Fibroblast of lung (primary cell): Measurements from ENCODE around the gene DRICH1. TPM values are rescaled to one million over a fixed set of nuclear protein-coding genes. Genes with fewer than 3 reads are reported as not detected.

Experiments
- DNase-seq, 2 donors: peaks; one replicate each; pipeline versions ENCODE4 v3.0.0 to v3.0.0-alpha.2; 2010; ENCODE audit warnings: low read depth in 2 of 2
- H2AFZ ChIP-seq: 2 replicates; pipeline ENCODE4 v1.5.1; 2012; ENCODE audit warnings: low read length, control low read depth, inconsistent platforms
- H3K27ac ChIP-seq: 2 replicates; pipeline ENCODE4 v1.5.1; 2011; ENCODE audit warnings: low read length, control low read depth; ENCODE audit not compliant: insufficient read depth
- H3K27me3 ChIP-seq: 2 replicates; pipeline ENCODE4 v1.5.1; 2011; ENCODE audit warnings: mild to moderate bottlenecking, low read length; ENCODE audit not compliant: control insufficient read depth, insufficient read depth
- H3K36me3 ChIP-seq: 2 replicates; pipeline ENCODE4 v1.5.1; 2011; ENCODE audit warnings: low read length; ENCODE audit not compliant: control insufficient read depth, insufficient read depth
- H3K4me1 ChIP-seq: 2 replicates; pipeline ENCODE4 v1.5.1; 2011; ENCODE audit warnings: low read length; ENCODE audit not compliant: control insufficient read depth, insufficient read depth; ENCODE audit errors: extremely low read depth
- H3K4me2 ChIP-seq: 2 replicates; pipeline ENCODE4 v1.5.1; 2011; ENCODE audit warnings: low read length, control low read depth; ENCODE audit not compliant: insufficient read depth; ENCODE audit errors: extremely low read depth
- H3K4me3 ChIP-seq, 4 experiments: fragments of 200-600 bp in 1 of 4; sonication (generic) in 1 of 4; replicated peaks in 1 of 4; 2 replicates each; pipeline ENCODE4 v1.5.1; 2011 to 2016; ENCODE audit warnings: low read length in 4 of 4, low read depth in 3 of 4, mild to moderate bottlenecking in 3 of 4, control low read depth in 2 of 4, inconsistent platforms in 1 of 4, mixed read lengths in 1 of 4; ENCODE audit not compliant: insufficient read depth in 1 of 4; ENCODE audit errors: control extremely low read depth in 1 of 4
- H3K79me2 ChIP-seq: 2 replicates; pipeline ENCODE4 v1.5.1; 2012; ENCODE audit warnings: mild to moderate bottlenecking, low read length, inconsistent platforms; ENCODE audit not compliant: control insufficient read depth, insufficient read depth
- H3K9ac ChIP-seq: 2 replicates; pipeline ENCODE4 v1.5.1; 2011; ENCODE audit warnings: mild to moderate bottlenecking, low read length, control low read depth; ENCODE audit not compliant: insufficient read depth
- H3K9me3 ChIP-seq: 2 replicates; pipeline ENCODE4 v1.5.1; 2012; ENCODE audit warnings: low read depth, low read length; ENCODE audit not compliant: control insufficient read depth, insufficient read depth
- H4K20me1 ChIP-seq: 2 replicates; pipeline ENCODE4 v1.5.1; 2011; ENCODE audit warnings: low read length; ENCODE audit not compliant: control insufficient read depth, insufficient read depth; ENCODE audit errors: extremely low read depth
- EZH2 ChIP-seq: IDR thresholded peaks from 2 replicates; pipeline ENCODE4 v1.5.1; 2012; ENCODE audit warnings: low read length, control low read depth, mild to moderate bottlenecking; ENCODE audit errors: missing control alignments
- polyA plus RNA-seq, 2 donors: library from polyadenylated mRNA; depleted of rRNA in 1 of 2; stranded (reverse) in 1 of 2; unstranded in 1 of 2; fragments of >200 nt; gene quantifications; 2 replicates each; pipeline ENCODE4 v1.2.1, GENCODE V29; 2011 to 2012; ENCODE audit warnings: missing spikeins in 1 of 2
- total RNA-seq: library from RNA; depleted of rRNA; stranded (reverse); fragments of >200 nt; gene quantifications from 2 replicates; pipeline ENCODE4 v1.2.1, GENCODE V29; 2014
- TF ChIP-seq, protein P1 (sequence below), 2 donors: IDR thresholded peaks in 1 of 2; conservative IDR thresholded peaks in 1 of 2; 1 replicate in 1 of 2; 2 replicates in 1 of 2; pipeline ENCODE4 v1.5.1; 2011 to 2012; ENCODE audit warnings: low read length in 2 of 2, control low read depth in 1 of 2, inconsistent platforms in 1 of 2, low read depth in 1 of 2, mild to moderate bottlenecking in 1 of 2

Gene DRICH1
- total and polyA plus RNA-seq, 2 donors (not counting 1 experiment from before 2014, with no cell fraction given), result not detected

DNA sequence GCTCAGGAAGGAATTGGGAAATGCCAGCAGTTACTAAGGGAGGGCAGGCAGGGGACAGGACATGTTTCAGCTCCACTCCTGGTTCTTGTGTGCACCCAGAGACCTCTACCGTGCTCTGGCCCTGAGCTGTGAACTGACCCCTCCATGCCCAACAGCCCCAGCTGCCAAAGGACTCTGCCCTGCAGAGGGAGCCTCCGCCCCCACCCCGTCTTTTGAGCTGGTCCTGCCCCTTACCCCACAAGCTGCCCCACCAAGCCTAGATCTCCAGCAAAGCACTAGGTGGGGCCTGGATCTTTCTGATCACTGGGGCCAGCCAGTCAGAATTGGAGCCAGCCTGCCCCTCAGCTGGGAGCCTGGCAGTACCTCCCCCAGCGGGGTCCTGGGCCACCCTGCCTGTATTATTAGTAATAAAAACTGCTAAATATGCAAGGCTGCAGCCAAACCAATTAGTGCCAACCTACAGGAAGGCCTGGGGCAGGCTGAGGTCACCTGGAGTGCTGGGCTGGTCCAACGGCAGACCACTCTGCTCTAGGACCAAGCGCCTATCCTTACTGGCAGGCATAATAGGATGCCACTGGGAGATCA lies 23.9 kb upstream of the DRICH1 start:
- H2AFZ ChIP-seq, result no peak overlapping the region
- H3K9me3 ChIP-seq, result no peaks in the 10 kb centered on the region
- H3K27ac ChIP-seq, result no peak overlapping the region
- no peak for TF ChIP-seq EZH2
- TF ChIP-seq, protein P1, sequence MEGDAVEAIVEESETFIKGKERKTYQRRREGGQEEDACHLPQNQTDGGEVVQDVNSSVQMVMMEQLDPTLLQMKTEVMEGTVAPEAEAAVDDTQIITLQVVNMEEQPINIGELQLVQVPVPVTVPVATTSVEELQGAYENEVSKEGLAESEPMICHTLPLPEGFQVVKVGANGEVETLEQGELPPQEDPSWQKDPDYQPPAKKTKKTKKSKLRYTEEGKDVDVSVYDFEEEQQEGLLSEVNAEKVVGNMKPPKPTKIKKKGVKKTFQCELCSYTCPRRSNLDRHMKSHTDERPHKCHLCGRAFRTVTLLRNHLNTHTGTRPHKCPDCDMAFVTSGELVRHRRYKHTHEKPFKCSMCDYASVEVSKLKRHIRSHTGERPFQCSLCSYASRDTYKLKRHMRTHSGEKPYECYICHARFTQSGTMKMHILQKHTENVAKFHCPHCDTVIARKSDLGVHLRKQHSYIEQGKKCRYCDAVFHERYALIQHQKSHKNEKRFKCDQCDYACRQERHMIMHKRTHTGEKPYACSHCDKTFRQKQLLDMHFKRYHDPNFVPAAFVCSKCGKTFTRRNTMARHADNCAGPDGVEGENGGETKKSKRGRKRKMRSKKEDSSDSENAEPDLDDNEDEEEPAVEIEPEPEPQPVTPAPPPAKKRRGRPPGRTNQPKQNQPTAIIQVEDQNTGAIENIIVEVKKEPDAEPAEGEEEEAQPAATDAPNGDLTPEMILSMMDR (conservative IDR thresholded peaks at IDR 0.05 in 1 of 2, IDR thresholded peaks at IDR 0.05 in 1 of 2; ENCODE audit: low read depth in 1 of 2, low read length in 2 of 2), result no peak
- DNase-seq, result no peak
- H3K4me3 ChIP-seq, result no peak overlapping the region
- no peak overlapping the region for H3K9ac ChIP-seq
- no peaks in the 10 kb centered on the region for H3K4me1 ChIP-seq
- H3K27me3 ChIP-seq, result no peaks in the 10 kb centered on the region
- H3K36me3 ChIP-seq, result no peaks in the 10 kb centered on the region
- H3K79me2 ChIP-seq, result no peaks in the 10 kb centered on the region
- H3K4me2 ChIP-seq, result no peak overlapping the region
- no peaks in the 10 kb centered on the region for H4K20me1 ChIP-seq

DNA sequence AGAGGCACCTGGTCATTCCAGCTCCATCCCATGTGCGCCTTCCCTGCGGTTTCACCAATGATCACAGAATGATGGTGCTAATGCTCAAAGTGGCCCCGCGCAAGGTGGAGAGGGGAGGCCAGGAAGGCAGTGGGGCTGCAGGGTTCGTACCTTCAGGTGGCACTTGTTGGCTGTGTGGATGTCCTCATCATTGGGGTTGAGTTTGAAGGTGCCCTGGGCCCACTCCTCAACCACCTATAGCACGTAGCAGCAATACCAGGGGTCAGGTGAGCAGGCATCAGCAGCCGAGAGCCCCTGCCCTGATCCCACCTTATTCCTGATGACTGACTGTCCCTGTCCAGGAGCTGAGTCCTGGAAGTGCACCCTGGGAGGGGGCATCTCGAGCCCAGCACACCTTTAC lies 20.6 kb upstream of the DRICH1 start:
- Histone ChIP-seq H3K9me3 (no peaks in the 10 kb centered on the region), H4K20me1 (no peaks in the 10 kb centered on the region), H3K4me2 (no peak overlapping the region), H3K79me2 (no peaks in the 10 kb centered on the region), H3K27me3 (no peaks in the 10 kb centered on the region), H2AFZ (no peak overlapping the region), H3K4me1 (no peaks in the 10 kb centered on the region), H3K27ac (no peak overlapping the region), H3K9ac (no peak overlapping the region), H3K36me3 (no peaks in the 10 kb centered on the region), H3K4me3 (no peak overlapping the region)
- no peak for DNase-seq
- TF ChIP-seq EZH2, result no peak
- TF ChIP-seq, protein P1 (conservative IDR thresholded peaks at IDR 0.05 in 1 of 2, IDR thresholded peaks at IDR 0.05 in 1 of 2; ENCODE audit: low read depth in 1 of 2, low read length in 2 of 2), result no peak

DNA sequence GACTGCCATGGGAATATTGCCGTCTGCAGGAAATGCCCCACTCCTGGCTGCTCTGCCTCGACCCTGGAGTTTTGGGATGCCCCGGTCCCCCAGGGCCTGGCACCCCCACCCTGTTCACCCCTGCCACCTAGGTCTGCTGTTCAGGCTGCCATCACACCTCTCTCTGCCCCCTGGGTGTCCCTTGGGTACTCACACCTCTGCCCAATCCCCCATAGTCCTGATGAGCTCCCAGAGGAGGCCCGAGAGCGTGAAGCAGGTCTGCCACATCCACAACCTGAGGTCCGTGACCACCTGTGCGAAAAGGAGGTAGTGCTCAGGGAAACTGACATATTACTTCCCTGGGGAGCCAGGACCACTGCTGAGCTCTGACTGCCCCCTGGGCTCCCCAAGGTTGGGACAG lies 20.2 kb upstream of the DRICH1 start:
- Histone ChIP-seq H3K9ac (no peak overlapping the region), H3K4me2 (no peak overlapping the region), H4K20me1 (no peaks in the 10 kb centered on the region), H3K4me1 (no peaks in the 10 kb centered on the region), H3K27ac (no peak overlapping the region), H3K79me2 (no peaks in the 10 kb centered on the region), H3K27me3 (no peaks in the 10 kb centered on the region), H3K9me3 (no peaks in the 10 kb centered on the region), H3K4me3 (no peak overlapping the region), H2AFZ (no peak overlapping the region), H3K36me3 (no peaks in the 10 kb centered on the region)
- TF ChIP-seq, protein P1 (conservative IDR thresholded peaks at IDR 0.05 in 1 of 2, IDR thresholded peaks at IDR 0.05 in 1 of 2; ENCODE audit: low read depth in 1 of 2, low read length in 2 of 2), result no peak
- no peak for TF ChIP-seq EZH2
- no peak for DNase-seq
